Ovary (tissue), 9 donors: ENCODE data around the gene FAM234B. TPM values are rescaled to one million over a fixed set of nuclear protein-coding genes. Genes with fewer than 3 reads are reported as not detected.
A peak's percentile ranks its signal among the peaks of the same experiment; 100 is the strongest.

Source experiments
- DNase-seq, 5 donors: peaks; one replicate each; pipeline ENCODE4 v3.0.0-alpha.2; 2019 to 2020
- H3K27ac ChIP-seq, 2 donors: fragments of 200-600 bp; one replicate each; pipeline versions ENCODE4 v1.5.1 to v1.8.0; 2019 to 2022
- H3K27me3 ChIP-seq: fragments of 200-600 bp; one replicate; pipeline ENCODE4 v1.8.0; 2022
- H3K36me3 ChIP-seq: fragments of 200-600 bp; sonication (generic); one replicate; pipeline ENCODE4 v1.5.1; 2019
- H3K4me1 ChIP-seq: one replicate; pipeline ENCODE4 v1.8.1; 2013; ENCODE audit warnings: mild to moderate bottlenecking, moderate library complexity; ENCODE audit not compliant: insufficient read depth
- H3K4me3 ChIP-seq: fragments of 200-600 bp; sonication (generic); one replicate; pipeline ENCODE4 v1.5.1; 2017
- H3K9me3 ChIP-seq, 2 donors: fragments of 200-600 bp in 1 of 2; sonication (generic) in 1 of 2; one replicate each; pipeline versions ENCODE4 v1.5.1 to v1.8.1; 2013 to 2019; ENCODE audit warnings: mild to moderate bottlenecking in 1 of 2, moderate library complexity in 1 of 2
- EP300 ChIP-seq: sonication (generic); formaldehyde crosslinking; IDR thresholded peaks from one replicate; pipeline ENCODE4 v1.6.1; 2017; ENCODE audit warnings: antibody characterized with exemption
- POLR2A ChIP-seq: fragments of 450-650 bp; IDR thresholded peaks from one replicate; pipeline ENCODE4 v1.6.1; 2017; ENCODE audit warnings: antibody characterized with exemption, mild to moderate bottlenecking, moderate library complexity
- WGBS, 3 donors: extraction: QIAGEN DNeasy Blood & Tissue Kit in 1 of 3; methylation state at CpG; one replicate each; pipeline versions ENCODE4 v1.1.5 to v1.1.7; 2013 to 2017; 5-methylcytosine and 5-hydroxymethylcytosine counted together
- intact Hi-C, 4 donors: fragments of 100-400 bp; cut with DNase I; formaldehyde crosslinking; loops; one replicate each; pipeline versions ENCODE4 v1.11.0 to v1.15.1; 2022 to 2023
- polyA plus RNA-seq, 2 donors: library from polyadenylated mRNA; stranded (reverse); fragments of 200-250 nt in 1 of 2; fragments of 350-450 nt in 1 of 2; fragmentation: Illumina TruSeq in 1 of 2; extraction: RNeasy Lipid Tissue Mini Kit (QIAGEN cat#74804) in 1 of 2; gene quantifications; one replicate each; pipeline ENCODE4 v1.2.3, GENCODE V29; 2013 to 2014
- total RNA-seq, 7 donors: library from RNA; depleted of rRNA in 2 of 7; stranded (reverse); fragments of >200 nt in 2 of 7; fragmentation: NEBNext Ultra II Directional in 3 of 7; extraction: Animal tissue kit (Norgen Biotek cat#: 25700) in 3 of 7; gene quantifications; one replicate each; pipeline versions ENCODE4 v1.1.0 to v1.2.4, GENCODE V29; 2016 to 2023
- TF ChIP-seq, protein P1 (sequence below), 3 donors: fragments of 450-650 bp in 2 of 3; fragments of 200-600 bp in 1 of 3; IDR thresholded peaks; one replicate each; pipeline versions ENCODE4 v1.5.1 to v1.8.0; 2016 to 2022; ENCODE audit warnings: antibody characterized with exemption in 3 of 3, mild to moderate bottlenecking in 1 of 3
- donor health status: DM: no; HTN: no; CAD: no; lungs with moderate emphysema.
- donor health status: DM: no; HTN: no; CAD: no.
- donor health status: Bipolar disorder and iron deficiency.
- donor health status: DM: yes; HTN: yes; CAD: no.
- donor health status: DM: no; HTN: no; CAD: no.
- donor health status: DM: yes; HTN: yes; CAD: no.

FAM234B gene
- total and polyA plus RNA-seq, 9 donors, result 2.1 to 9.4 (median 5.7) TPM

DNA sequence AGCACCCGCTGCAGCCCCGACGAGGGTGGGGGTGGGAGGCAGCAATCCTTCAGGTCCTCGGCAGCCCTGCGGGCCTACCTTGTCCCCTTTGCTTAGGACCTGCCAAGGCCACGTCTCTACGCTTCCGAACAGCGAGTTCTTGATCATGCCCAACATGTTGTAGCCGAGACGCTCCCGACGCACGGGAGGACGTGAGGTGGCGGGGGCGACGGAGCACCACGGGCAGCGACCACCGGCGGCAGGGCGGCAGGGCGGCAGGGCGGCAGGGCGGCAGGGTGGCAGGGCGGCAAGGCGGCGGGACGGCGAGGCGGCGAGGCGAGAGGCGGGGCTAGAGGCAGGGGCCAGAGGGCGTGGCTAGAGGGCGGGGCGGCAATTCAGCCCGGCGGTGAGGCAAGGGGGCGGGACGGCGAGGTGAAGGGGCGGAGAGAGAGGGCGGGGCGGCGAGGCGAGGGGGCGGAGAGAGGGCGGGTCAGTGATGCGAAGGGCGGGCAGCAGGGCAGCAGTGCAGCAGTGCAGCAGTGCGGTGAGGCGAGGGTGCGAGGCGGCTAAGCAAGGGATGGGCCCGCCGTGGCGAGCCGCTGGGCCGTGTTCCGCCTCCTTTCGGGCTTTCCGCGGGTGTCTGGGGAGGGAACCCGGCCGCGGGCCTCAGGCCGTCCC lies 44.1 kb upstream of the FAM234B start, which contains the start of gene HEBP1:
Gene HEBP1 (minus strand): TSS at position 307 of the 657 bp plus-strand sequence. CDS start 151 bp downstream, at position 156.
- Histone ChIP-seq H3K4me3 (peak within 1 kb of the TSS; percentile 62), H3K27me3 (no peaks in the 10 kb centered on the region), H3K27ac (peak within 1 kb of the TSS; percentile 89 to 95), H3K9me3 (no peaks in the 10 kb centered on the region), H3K36me3 (no peaks in the 10 kb centered on the region), H3K4me1 (peaks cover 9% of the 10 kb centered on the region)
- peak; percentile 96 to 99 (median 98) for DNase-seq
- no peak for TF ChIP-seq EP300
- TF ChIP-seq, protein P1, sequence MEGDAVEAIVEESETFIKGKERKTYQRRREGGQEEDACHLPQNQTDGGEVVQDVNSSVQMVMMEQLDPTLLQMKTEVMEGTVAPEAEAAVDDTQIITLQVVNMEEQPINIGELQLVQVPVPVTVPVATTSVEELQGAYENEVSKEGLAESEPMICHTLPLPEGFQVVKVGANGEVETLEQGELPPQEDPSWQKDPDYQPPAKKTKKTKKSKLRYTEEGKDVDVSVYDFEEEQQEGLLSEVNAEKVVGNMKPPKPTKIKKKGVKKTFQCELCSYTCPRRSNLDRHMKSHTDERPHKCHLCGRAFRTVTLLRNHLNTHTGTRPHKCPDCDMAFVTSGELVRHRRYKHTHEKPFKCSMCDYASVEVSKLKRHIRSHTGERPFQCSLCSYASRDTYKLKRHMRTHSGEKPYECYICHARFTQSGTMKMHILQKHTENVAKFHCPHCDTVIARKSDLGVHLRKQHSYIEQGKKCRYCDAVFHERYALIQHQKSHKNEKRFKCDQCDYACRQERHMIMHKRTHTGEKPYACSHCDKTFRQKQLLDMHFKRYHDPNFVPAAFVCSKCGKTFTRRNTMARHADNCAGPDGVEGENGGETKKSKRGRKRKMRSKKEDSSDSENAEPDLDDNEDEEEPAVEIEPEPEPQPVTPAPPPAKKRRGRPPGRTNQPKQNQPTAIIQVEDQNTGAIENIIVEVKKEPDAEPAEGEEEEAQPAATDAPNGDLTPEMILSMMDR (IDR thresholded peaks at IDR 0.05), result peak in 1 of 3 donors; percentile 13
- TF ChIP-seq POLR2A, result peak; percentile 92
- WGBS, 3 donors, result 0% methylated on average over 28 to 69 of the region's 69 CpGs
- intact Hi-C loops, result loop anchor here in 1 of 4 donors (10.0 kb wide), 3 partner anchors 205 to 1775 kb away; partner anchors contain the start of gene CDKN1B

DNA sequence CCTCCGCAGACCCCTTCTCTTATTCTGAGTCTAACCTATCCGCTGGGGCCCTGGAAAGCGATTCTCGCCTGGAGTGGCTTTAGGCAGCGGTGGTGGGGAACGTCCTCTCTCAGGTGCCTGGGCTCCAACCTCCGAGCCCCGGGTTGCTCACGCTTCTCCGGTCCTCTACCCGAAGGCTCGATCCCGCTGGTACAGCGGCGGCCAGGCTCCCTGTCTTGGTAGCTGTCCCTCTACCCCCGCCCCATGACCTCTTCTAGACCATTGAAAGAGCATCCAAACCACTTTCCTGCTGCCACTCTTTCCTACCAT lies 43.6 kb upstream of the FAM234B start:
- no peaks in the 10 kb centered on the region for H3K9me3 ChIP-seq
- H3K4me1 ChIP-seq, result peaks cover 9% of the 10 kb centered on the region
- 0 to 2% (median 1%) methylated on average over 16 of the region's 16 CpGs for WGBS, 3 donors
- TF ChIP-seq POLR2A, result no peak
- TF ChIP-seq, protein P1 (IDR thresholded peaks at IDR 0.05), result no peak
- no peak for TF ChIP-seq EP300
- H3K4me3 ChIP-seq, result peak overlapping the region; percentile 58
- no peaks in the 10 kb centered on the region for H3K36me3 ChIP-seq
- no peak for DNase-seq
- no peaks in the 10 kb centered on the region for H3K27me3 ChIP-seq
- intact Hi-C loops, result loop anchor here in 1 of 4 donors (10.0 kb wide), 1 partner anchor 204 kb away; no protein-coding TSS in a partner anchor
- H3K27ac ChIP-seq, result peak overlapping the region; percentile 89 to 95

DNA sequence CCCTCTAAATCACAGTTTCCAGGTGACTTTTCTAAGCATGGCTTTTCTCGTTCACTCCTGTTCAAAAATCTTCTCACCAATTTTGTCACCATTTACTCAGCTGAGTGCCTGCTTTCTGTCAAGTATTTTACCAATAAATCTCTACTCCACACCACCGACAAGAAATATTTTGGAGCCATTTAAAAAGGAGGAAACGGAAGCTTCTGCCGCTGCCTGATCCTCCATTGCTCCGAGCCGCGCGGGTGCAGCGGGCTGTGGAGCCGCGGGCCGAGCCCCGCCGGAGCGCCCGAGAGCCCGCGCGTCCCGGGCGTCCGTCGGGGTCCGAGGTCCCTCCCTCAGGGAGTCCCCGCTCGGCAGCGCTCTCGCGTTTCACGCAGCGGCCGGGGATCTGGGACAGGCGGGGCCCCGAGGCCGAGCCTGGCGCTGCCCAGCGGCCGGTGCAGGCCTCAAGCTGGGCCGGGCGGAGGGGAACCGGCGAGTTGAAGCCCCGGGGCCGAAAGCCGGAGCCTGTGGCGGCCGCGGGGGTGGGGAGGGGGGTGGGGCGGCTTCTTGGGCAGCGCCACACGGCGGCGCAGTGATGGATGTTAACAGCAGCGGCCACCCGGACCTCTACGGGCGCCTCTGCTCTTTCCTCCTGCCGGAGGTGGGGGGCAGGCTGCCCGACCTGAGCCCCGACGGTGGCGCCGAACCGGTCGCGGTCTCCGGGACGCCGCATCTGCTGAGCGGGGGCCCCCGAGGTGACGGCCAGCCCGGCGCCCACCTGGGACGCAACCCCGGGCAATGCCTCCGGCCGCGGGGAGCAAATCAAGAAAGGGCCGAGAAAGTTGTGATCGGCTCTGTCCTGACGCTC lies 43.0 kb upstream of the FAM234B start:
- intact Hi-C loops, result loop anchor here in 1 of 4 donors (10.0 kb wide), 1 partner anchor 204 kb away; no protein-coding TSS in a partner anchor
- DNase-seq, result peak; percentile 66 to 77 (median 72)
- Histone ChIP-seq H3K27ac (peak overlapping the region; percentile 89 to 95), H3K9me3 (no peaks in the 10 kb centered on the region), H3K4me1 (peaks cover 7% of the 10 kb centered on the region), H3K36me3 (no peaks in the 10 kb centered on the region), H3K27me3 (no peaks in the 10 kb centered on the region), H3K4me3 (peak overlapping the region; percentile 58)
- WGBS, 3 donors, result 0 to 1% (median 0%) methylated on average over 56 to 82 of the region's 82 CpGs
- TF ChIP-seq, protein P1 (IDR thresholded peaks at IDR 0.05), result peak; percentile 32 to 37 (median 35)
- TF ChIP-seq EP300, result no peak

DNA sequence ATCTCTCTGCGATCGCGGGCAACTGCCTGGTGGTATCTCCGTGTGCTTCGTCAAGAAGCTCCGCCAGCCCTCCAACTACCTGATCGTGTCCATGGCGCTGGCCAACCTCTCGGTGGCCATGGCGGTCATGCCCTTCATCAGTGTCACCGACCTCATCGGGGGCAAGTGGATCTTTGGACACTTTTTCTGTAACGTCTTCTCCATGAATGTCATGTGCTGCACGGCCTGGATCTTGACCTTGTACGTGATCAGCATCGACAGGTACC lies 42.5 kb upstream of the FAM234B start:
- Histone ChIP-seq H3K27me3 (no peaks in the 10 kb centered on the region), H3K27ac (peak overlapping the region; percentile 89 to 95), H3K4me3 (peak overlapping the region; percentile 58), H3K4me1 (peaks cover 5% of the 10 kb centered on the region), H3K36me3 (no peaks in the 10 kb centered on the region), H3K9me3 (no peaks in the 10 kb centered on the region)
- no peak for DNase-seq
- TF ChIP-seq POLR2A (no peak), EP300 (no peak)
- TF ChIP-seq, protein P1 (IDR thresholded peaks at IDR 0.05), result no peak
- intact Hi-C loops, result loop anchor here in 1 of 4 donors (10.0 kb wide), 1 partner anchor 203 kb away; no protein-coding TSS in a partner anchor
- 26 to 44% (median 32%) methylated on average over 16 of the region's 16 CpGs for WGBS, 3 donors
